GM12878 (cell line): Measurements from ENCODE around the gene TXNL4A. TPM values are rescaled to one million over a fixed set of nuclear protein-coding genes. Genes with fewer than 3 reads are reported as not detected.

ENCODE experiments used
- POU2F2 ChIP-seq: IDR thresholded peaks from 3 replicates; pipeline ENCODE4 v1.6.1; 2011; ENCODE audit warnings: low read depth, mild to moderate bottlenecking, low read length, borderline replicate concordance
- SIN3A ChIP-seq: IDR thresholded peaks from 2 replicates; pipeline ENCODE4 v1.6.1; 2012; ENCODE audit warnings: low read depth, low read length, improper control_type of control experiment
- SIX5 ChIP-seq: IDR thresholded peaks from 2 replicates; pipeline ENCODE4 v1.6.1; 2011; ENCODE audit warnings: mild to moderate bottlenecking, low read depth, low read length, moderate library complexity; ENCODE audit not compliant: severe bottlenecking
- TBL1XR1 ChIP-seq: IDR thresholded peaks from 2 replicates; pipeline ENCODE4 v1.6.1; 2012; ENCODE audit warnings: low read depth, low read length, improper control_type of control experiment
- ZNF384 ChIP-seq: IDR thresholded peaks from 2 replicates; pipeline ENCODE4 v1.6.1; 2012; ENCODE audit warnings: low read depth, mild to moderate bottlenecking, low read length, improper control_type of control experiment, borderline replicate concordance
- polyA plus RNA-seq, 11 experiments: library from polyadenylated mRNA; depleted of rRNA in 4 of 11; unstranded in 6 of 11; stranded (reverse) in 5 of 11; fragments of >200 nt; fragmentation: Nextera tagmentation in 4 of 11; fragmentation: Illumina TruSeq in 1 of 11; extraction: Ambion mirVana in 4 of 11; extraction: Trizol in 1 of 11; gene quantifications; 1 replicate in 1 of 11; 2 replicates in 10 of 11; pipeline versions ENCODE4 v1.2.1 to v1.2.3, GENCODE V29; 2011 to 2016; ENCODE audit warnings: inconsistent platforms in 2 of 11, missing spikeins in 2 of 11, low read depth in 1 of 11
- total RNA-seq, 4 experiments: library from RNA; depleted of rRNA in 3 of 4; stranded (reverse); fragments of >200 nt in 3 of 4; fragmentation: Illumina TruSeq in 1 of 4; extraction: Trizol in 1 of 4; gene quantifications; 2 replicates each; pipeline versions ENCODE4 v1.2.1 to v1.2.3, GENCODE V29; 2013 to 2021
- TF ChIP-seq, protein P1 (sequence below): fragments of 450-650 bp; formaldehyde crosslinking; IDR thresholded peaks from 2 replicates; pipeline ENCODE4 v1.5.0; 2022; ENCODE audit warnings: mild to moderate bottlenecking, missing genetic modification characterization
- TF ChIP-seq, protein P2 (sequence below): fragments of 450-650 bp; conservative IDR thresholded peaks from 2 replicates; pipeline ENCODE4 v1.6.1; 2017; ENCODE audit warnings: mild to moderate bottlenecking, moderate library complexity
- TF ChIP-seq, protein P3 (sequence below): IDR thresholded peaks from 2 replicates; pipeline ENCODE4 v1.6.1; 2012; ENCODE audit warnings: low read length, inconsistent platforms
- TF ChIP-seq, protein P4 (sequence below): IDR thresholded peaks from 2 replicates; pipeline ENCODE4 v1.6.1; 2011; ENCODE audit warnings: low read depth, mild to moderate bottlenecking, low read length, moderate library complexity, borderline replicate concordance; ENCODE audit errors: extremely low read depth
- TF ChIP-seq, protein P5 (sequence below): fragments of 450-650 bp; IDR thresholded peaks from 2 replicates; pipeline ENCODE4 v1.6.1; 2017; ENCODE audit warnings: borderline replicate concordance
- TF ChIP-seq, protein P6 (sequence below): IDR thresholded peaks from 2 replicates; pipeline ENCODE4 v1.6.1; 2011; ENCODE audit warnings: borderline replicate concordance, low read depth, mild to moderate bottlenecking, moderate library complexity, mixed read lengths, low read length; ENCODE audit not compliant: insufficient read depth; ENCODE audit errors: extremely low read length
- TF ChIP-seq, protein P7 (sequence below): fragments of 450-650 bp; IDR thresholded peaks from 2 replicates; pipeline ENCODE4 v1.6.1; 2017; ENCODE audit warnings: antibody characterized with exemption, mild to moderate bottlenecking, moderate library complexity
- TF ChIP-seq, protein P8 (sequence below): IDR thresholded peaks from 2 replicates; pipeline ENCODE4 v1.6.1; 2012; ENCODE audit warnings: low read depth, low read length, improper control_type of control experiment

Gene TXNL4A
- total and polyA plus RNA-seq, 10 of the 15 experiments (the other 5 are each of a cell fraction or from before 2014, with no cell fraction given): 38.4 to 329 (median 128) TPM

DNA sequence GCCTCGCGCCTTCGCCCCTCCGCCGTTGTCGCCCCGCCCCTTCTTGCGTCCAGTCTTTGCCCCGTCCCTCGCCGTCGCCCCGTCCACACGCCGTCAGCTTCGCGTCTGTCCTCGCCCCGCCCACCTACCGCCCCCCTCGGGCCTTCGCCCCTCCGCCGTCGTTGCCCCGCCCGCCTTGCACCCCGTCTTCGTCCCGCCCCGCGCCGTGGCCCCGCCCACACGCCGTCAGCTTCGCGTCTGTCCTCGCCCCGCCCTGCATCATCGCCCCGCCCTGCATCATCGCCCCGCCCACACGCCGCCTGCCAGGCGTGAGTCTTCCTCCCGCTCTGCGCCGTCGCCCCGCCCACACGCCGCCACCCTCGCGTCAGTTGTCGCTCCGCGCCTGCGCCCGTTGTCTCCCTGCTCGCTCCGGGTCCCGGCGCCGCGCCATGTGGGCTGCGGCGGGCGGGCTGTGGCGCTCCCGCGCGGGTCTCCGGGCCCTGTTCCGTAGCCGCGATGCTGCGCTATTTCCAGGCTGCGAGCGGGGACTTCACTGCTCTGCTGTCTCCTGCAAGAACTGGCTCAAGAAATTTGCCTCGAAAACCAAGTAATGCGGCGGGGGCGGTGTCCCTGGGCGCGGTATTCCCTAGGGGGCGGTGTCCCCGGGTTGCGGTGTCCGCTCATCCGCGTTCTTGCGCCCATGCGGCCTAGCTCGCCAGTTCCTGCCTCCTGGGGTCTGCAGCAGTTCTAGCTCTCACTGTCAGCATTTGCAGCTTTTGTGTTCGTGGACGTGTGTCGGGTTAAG, 45.9 kb upstream of the TXNL4A start, which contains the start of gene RBFA (continued):
- TF ChIP-seq, protein P1, sequence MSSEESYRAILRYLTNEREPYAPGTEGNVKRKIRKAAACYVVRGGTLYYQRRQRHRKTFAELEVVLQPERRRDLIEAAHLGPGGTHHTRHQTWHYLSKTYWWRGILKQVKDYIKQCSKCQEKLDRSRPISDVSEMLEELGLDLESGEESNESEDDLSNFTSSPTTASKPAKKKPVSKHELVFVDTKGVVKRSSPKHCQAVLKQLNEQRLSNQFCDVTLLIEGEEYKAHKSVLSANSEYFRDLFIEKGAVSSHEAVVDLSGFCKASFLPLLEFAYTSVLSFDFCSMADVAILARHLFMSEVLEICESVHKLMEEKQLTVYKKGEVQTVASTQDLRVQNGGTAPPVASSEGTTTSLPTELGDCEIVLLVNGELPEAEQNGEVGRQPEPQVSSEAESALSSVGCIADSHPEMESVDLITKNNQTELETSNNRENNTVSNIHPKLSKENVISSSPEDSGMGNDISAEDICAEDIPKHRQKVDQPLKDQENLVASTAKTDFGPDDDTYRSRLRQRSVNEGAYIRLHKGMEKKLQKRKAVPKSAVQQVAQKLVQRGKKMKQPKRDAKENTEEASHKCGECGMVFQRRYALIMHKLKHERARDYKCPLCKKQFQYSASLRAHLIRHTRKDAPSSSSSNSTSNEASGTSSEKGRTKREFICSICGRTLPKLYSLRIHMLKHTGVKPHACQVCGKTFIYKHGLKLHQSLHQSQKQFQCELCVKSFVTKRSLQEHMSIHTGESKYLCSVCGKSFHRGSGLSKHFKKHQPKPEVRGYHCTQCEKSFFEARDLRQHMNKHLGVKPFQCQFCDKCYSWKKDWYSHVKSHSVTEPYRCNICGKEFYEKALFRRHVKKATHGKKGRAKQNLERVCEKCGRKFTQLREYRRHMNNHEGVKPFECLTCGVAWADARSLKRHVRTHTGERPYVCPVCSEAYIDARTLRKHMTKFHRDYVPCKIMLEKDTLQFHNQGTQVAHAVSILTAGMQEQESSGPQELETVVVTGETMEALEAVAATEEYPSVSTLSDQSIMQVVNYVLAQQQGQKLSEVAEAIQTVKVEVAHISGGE (CRISPR knock-in tag): no peak
- TF ChIP-seq SIX5 (no peak), SIN3A (peak; percentile 30; the same call in 1 of the 2 replicates), TBL1XR1 (peak; percentile 36; the same call in 1 of the 2 replicates), POU2F2 (peak; percentile 51; the same call in 1 of the 3 replicates), ZNF384 (no peak)
- TF ChIP-seq, protein P2, sequence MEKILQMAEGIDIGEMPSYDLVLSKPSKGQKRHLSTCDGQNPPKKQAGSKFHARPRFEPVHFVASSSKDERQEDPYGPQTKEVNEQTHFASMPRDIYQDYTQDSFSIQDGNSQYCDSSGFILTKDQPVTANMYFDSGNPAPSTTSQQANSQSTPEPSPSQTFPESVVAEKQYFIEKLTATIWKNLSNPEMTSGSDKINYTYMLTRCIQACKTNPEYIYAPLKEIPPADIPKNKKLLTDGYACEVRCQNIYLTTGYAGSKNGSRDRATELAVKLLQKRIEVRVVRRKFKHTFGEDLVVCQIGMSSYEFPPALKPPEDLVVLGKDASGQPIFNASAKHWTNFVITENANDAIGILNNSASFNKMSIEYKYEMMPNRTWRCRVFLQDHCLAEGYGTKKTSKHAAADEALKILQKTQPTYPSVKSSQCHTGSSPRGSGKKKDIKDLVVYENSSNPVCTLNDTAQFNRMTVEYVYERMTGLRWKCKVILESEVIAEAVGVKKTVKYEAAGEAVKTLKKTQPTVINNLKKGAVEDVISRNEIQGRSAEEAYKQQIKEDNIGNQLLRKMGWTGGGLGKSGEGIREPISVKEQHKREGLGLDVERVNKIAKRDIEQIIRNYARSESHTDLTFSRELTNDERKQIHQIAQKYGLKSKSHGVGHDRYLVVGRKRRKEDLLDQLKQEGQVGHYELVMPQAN: peak; percentile 97
- TF ChIP-seq, protein P3, sequence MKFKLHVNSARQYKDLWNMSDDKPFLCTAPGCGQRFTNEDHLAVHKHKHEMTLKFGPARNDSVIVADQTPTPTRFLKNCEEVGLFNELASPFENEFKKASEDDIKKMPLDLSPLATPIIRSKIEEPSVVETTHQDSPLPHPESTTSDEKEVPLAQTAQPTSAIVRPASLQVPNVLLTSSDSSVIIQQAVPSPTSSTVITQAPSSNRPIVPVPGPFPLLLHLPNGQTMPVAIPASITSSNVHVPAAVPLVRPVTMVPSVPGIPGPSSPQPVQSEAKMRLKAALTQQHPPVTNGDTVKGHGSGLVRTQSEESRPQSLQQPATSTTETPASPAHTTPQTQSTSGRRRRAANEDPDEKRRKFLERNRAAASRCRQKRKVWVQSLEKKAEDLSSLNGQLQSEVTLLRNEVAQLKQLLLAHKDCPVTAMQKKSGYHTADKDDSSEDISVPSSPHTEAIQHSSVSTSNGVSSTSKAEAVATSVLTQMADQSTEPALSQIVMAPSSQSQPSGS: no peak
- TF ChIP-seq, protein P4, sequence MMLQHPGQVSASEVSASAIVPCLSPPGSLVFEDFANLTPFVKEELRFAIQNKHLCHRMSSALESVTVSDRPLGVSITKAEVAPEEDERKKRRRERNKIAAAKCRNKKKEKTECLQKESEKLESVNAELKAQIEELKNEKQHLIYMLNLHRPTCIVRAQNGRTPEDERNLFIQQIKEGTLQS: no peak
- TF ChIP-seq, protein P5, sequence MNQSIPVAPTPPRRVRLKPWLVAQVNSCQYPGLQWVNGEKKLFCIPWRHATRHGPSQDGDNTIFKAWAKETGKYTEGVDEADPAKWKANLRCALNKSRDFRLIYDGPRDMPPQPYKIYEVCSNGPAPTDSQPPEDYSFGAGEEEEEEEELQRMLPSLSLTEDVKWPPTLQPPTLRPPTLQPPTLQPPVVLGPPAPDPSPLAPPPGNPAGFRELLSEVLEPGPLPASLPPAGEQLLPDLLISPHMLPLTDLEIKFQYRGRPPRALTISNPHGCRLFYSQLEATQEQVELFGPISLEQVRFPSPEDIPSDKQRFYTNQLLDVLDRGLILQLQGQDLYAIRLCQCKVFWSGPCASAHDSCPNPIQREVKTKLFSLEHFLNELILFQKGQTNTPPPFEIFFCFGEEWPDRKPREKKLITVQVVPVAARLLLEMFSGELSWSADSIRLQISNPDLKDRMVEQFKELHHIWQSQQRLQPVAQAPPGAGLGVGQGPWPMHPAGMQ: peak; percentile 58; the same call in 1 of the 2 replicates
- TF ChIP-seq, protein P6, sequence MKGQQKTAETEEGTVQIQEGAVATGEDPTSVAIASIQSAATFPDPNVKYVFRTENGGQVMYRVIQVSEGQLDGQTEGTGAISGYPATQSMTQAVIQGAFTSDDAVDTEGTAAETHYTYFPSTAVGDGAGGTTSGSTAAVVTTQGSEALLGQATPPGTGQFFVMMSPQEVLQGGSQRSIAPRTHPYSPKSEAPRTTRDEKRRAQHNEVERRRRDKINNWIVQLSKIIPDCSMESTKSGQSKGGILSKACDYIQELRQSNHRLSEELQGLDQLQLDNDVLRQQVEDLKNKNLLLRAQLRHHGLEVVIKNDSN: no peak
- TF ChIP-seq, protein P7, sequence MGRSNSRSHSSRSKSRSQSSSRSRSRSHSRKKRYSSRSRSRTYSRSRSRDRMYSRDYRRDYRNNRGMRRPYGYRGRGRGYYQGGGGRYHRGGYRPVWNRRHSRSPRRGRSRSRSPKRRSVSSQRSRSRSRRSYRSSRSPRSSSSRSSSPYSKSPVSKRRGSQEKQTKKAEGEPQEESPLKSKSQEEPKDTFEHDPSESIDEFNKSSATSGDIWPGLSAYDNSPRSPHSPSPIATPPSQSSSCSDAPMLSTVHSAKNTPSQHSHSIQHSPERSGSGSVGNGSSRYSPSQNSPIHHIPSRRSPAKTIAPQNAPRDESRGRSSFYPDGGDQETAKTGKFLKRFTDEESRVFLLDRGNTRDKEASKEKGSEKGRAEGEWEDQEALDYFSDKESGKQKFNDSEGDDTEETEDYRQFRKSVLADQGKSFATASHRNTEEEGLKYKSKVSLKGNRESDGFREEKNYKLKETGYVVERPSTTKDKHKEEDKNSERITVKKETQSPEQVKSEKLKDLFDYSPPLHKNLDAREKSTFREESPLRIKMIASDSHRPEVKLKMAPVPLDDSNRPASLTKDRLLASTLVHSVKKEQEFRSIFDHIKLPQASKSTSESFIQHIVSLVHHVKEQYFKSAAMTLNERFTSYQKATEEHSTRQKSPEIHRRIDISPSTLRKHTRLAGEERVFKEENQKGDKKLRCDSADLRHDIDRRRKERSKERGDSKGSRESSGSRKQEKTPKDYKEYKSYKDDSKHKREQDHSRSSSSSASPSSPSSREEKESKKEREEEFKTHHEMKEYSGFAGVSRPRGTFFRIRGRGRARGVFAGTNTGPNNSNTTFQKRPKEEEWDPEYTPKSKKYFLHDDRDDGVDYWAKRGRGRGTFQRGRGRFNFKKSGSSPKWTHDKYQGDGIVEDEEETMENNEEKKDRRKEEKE: no peak
- TF ChIP-seq, protein P8, sequence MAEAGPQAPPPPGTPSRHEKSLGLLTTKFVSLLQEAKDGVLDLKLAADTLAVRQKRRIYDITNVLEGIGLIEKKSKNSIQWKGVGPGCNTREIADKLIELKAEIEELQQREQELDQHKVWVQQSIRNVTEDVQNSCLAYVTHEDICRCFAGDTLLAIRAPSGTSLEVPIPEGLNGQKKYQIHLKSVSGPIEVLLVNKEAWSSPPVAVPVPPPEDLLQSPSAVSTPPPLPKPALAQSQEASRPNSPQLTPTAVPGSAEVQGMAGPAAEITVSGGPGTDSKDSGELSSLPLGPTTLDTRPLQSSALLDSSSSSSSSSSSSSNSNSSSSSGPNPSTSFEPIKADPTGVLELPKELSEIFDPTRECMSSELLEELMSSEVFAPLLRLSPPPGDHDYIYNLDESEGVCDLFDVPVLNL: no peak
